Sigmoid colon (tissue), 7 donors: Measurements from ENCODE around the gene LCE1F. TPM values are rescaled to one million over a fixed set of nuclear protein-coding genes. Genes with fewer than 3 reads are reported as not detected.

Experiments
- DNase-seq: peaks from one replicate; pipeline ENCODE4 v3.0.0-alpha.2; 2019
- H3K27ac ChIP-seq, 4 donors: fragments of 200-600 bp; sonication (generic); one replicate each; pipeline ENCODE4 v1.5.1; 2016 to 2019; ENCODE audit warnings: mild to moderate bottlenecking in 1 of 4
- H3K27me3 ChIP-seq, 3 donors: fragments of 200-600 bp; sonication (generic); one replicate each; pipeline ENCODE4 v1.5.1; 2019; ENCODE audit warnings: mild to moderate bottlenecking in 1 of 3
- H3K36me3 ChIP-seq, 4 donors: fragments of 200-600 bp; sonication (generic); one replicate each; pipeline ENCODE4 v1.5.1; 2016 to 2019
- H3K4me1 ChIP-seq, 4 donors: fragments of 200-600 bp; sonication (generic); one replicate each; pipeline ENCODE4 v1.5.1; 2017 to 2019
- H3K4me3 ChIP-seq, 4 donors: fragments of 200-600 bp; sonication (generic); one replicate each; pipeline ENCODE4 v1.5.1; 2017 to 2019; ENCODE audit warnings: mild to moderate bottlenecking in 2 of 4, moderate library complexity in 1 of 4
- H3K9me3 ChIP-seq, 4 donors: fragments of 200-600 bp in 3 of 4; sonication (generic) in 3 of 4; one replicate each; pipeline versions ENCODE4 v1.5.1 to v1.6.1; 2013 to 2019
- EP300 ChIP-seq, 4 donors: sonication (generic); formaldehyde crosslinking; IDR thresholded peaks; one replicate each; pipeline ENCODE4 v1.6.1; 2017; ENCODE audit warnings: antibody characterized with exemption in 4 of 4
- POLR2A ChIP-seq, 2 donors: fragments of 450-650 bp; IDR thresholded peaks; one replicate each; pipeline ENCODE4 v1.6.1; 2016; ENCODE audit warnings: antibody characterized with exemption in 2 of 2, mild to moderate bottlenecking in 2 of 2, moderate library complexity in 2 of 2
- POLR2AphosphoS5 ChIP-seq, 4 donors: sonication (generic); formaldehyde crosslinking; IDR thresholded peaks; one replicate each; pipeline ENCODE4 v1.6.1; 2017; ENCODE audit warnings: antibody characterized with exemption in 4 of 4
- WGBS, 2 donors: extraction: QIAGEN DNeasy Blood & Tissue Kit; methylation state at CpG; one replicate each; pipeline ENCODE4 v1.1.7; 2013; 5-methylcytosine and 5-hydroxymethylcytosine counted together
- intact Hi-C: fragments of 100-400 bp; cut with DNase I; formaldehyde crosslinking; loops from one replicate; pipeline ENCODE4 v1.15.1; 2023
- polyA plus RNA-seq, 3 donors: library from polyadenylated mRNA; stranded (reverse); fragments of 200-250 nt; gene quantifications; one replicate each; pipeline ENCODE4 v1.2.3, GENCODE V29; 2013
- total RNA-seq, 4 donors: library from RNA; depleted of rRNA; stranded (reverse); fragments of >200 nt; gene quantifications; one replicate each; pipeline ENCODE4 v1.1.0, GENCODE V29; 2016
- TF ChIP-seq, protein P1 (sequence below), 4 experiments: fragments of 450-650 bp in 3 of 4; fragments of 200-600 bp in 1 of 4; IDR thresholded peaks; one replicate each; pipeline ENCODE4 v1.5.1; 2016 to 2019; ENCODE audit warnings: antibody characterized with exemption in 4 of 4, mild to moderate bottlenecking in 3 of 4, moderate library complexity in 2 of 4
- donor health status: healthy with polysubstance abuse.
- donor health status: Bipolar disorder and iron deficiency.
- donor health status: healthy.

LCE1F gene
- total and polyA plus RNA-seq, 7 donors, result not detected

DNA sequence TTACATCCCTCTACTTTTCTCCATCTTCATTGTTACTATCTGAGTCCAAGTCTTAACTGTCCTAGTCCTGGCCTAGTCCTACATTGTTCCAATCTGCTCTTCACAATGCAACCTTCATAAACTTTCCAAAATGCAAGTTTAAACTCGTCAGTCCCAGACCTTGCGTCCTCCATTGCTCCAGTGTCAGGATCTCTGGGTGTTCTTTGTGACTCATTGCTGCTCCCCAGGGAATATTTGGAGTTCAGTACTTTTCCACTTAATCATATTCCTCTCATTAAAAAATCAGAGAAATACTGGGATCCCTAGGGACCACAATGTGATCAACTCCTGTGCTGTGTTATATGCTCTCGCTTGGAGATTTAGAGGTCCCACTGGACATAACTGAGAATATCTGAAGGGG, 35.1 kb upstream of the LCE1F start:
- no peak for DNase-seq
- no peak overlapping the region for H3K27ac ChIP-seq
- H3K4me1 ChIP-seq, result no peaks in the 10 kb centered on the region
- 80 to 86% methylated on average over 3 of the region's 3 CpGs for WGBS, 2 donors
- no peaks in the 10 kb centered on the region for H3K9me3 ChIP-seq
- no peaks in the 10 kb centered on the region for H3K27me3 ChIP-seq
- H3K4me3 ChIP-seq, result no peak overlapping the region
- intact Hi-C loops, result no loop called here
- TF ChIP-seq POLR2A (IDR thresholded peaks at IDR 0.05), result no peak
- no peak for TF ChIP-seq EP300 (IDR thresholded peaks at IDR 0.05)
- no peak for TF ChIP-seq POLR2AphosphoS5 (IDR thresholded peaks at IDR 0.05)
- TF ChIP-seq, protein P1, sequence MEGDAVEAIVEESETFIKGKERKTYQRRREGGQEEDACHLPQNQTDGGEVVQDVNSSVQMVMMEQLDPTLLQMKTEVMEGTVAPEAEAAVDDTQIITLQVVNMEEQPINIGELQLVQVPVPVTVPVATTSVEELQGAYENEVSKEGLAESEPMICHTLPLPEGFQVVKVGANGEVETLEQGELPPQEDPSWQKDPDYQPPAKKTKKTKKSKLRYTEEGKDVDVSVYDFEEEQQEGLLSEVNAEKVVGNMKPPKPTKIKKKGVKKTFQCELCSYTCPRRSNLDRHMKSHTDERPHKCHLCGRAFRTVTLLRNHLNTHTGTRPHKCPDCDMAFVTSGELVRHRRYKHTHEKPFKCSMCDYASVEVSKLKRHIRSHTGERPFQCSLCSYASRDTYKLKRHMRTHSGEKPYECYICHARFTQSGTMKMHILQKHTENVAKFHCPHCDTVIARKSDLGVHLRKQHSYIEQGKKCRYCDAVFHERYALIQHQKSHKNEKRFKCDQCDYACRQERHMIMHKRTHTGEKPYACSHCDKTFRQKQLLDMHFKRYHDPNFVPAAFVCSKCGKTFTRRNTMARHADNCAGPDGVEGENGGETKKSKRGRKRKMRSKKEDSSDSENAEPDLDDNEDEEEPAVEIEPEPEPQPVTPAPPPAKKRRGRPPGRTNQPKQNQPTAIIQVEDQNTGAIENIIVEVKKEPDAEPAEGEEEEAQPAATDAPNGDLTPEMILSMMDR (IDR thresholded peaks at IDR 0.05), result no peak
- no peaks in the 10 kb centered on the region for H3K36me3 ChIP-seq

DNA sequence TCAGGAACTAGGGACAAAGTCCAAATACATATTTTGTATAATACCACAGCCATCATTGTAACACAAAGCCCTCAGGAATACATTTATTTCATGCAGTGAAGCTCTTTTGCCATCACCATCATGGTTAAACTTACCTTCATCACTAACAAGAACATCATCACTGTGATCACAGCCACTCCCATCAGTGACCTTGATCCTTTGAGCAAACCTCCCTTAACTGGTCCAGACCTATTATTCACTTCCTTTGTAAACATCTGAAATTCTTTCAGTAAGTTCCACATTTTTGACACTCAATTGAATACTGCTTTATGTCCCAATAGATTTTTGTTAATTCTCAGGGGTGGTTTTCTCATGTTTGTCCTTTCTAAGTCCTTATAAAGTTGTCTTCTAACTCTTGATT, 33.3 kb upstream of the LCE1F start:
- H3K27ac ChIP-seq, result no peak overlapping the region
- intact Hi-C loops, result no loop called here
- no peak for DNase-seq

DNA sequence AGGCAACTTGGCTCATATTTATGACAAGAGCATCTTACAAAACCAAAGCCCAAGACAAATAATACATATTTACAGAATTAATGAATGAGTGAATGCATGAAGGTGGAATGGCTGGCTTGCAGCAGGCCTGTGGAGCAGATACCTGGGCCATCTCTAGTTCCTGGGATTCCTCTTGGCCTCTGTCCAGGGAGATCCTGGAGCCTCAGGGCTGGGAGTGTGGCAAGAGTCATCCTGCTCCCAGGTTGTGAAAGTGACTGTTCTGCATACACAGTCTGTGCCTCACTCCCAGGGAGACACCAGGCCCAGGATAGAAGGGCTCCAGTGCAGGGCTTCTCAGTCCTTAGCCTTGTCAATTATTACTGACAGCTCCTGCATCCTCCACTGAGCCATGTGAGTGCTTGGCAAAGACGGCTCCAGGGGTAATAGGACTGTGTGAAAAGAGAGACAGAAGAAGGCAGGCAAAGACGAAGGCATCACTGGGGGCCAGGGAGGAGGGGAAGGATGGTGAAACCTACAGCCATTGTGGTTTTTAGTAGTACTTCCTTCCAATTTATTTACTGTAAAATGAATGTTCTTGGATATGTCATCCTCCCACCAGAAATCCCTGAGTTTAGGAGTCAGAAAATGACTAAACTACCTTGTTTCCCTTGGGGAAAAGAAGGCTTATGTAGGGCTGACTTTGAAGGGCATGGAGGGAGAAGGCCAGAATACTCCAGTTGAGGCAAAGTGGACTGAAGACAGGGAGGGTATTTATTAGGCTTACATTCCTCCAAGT, 31.4 kb upstream of the LCE1F start:
- TF ChIP-seq EP300 (IDR thresholded peaks at IDR 0.05) (no peak), POLR2A (IDR thresholded peaks at IDR 0.05) (no peak), POLR2AphosphoS5 (IDR thresholded peaks at IDR 0.05) (no peak)
- TF ChIP-seq, protein P1 (IDR thresholded peaks at IDR 0.05), result no peak
- no peaks in the 10 kb centered on the region for H3K9me3 ChIP-seq
- H3K27me3 ChIP-seq, result no peaks in the 10 kb centered on the region
- intact Hi-C loops, result no loop called here
- WGBS, 2 donors, result 65 to 70% methylated on average over 2 of the region's 2 CpGs
- no peaks in the 10 kb centered on the region for H3K36me3 ChIP-seq
- no peak for DNase-seq
- no peaks in the 10 kb centered on the region for H3K4me1 ChIP-seq
- no peak overlapping the region for H3K4me3 ChIP-seq
- H3K27ac ChIP-seq, result no peak overlapping the region

More for the DNA sequence above, 33.3 kb upstream of the LCE1F start:
- H3K4me1 ChIP-seq, result no peaks in the 10 kb centered on the region
- no peaks in the 10 kb centered on the region for H3K36me3 ChIP-seq
- no peak for TF ChIP-seq POLR2AphosphoS5 (IDR thresholded peaks at IDR 0.05)
- no peak for TF ChIP-seq POLR2A (IDR thresholded peaks at IDR 0.05)
- TF ChIP-seq EP300 (IDR thresholded peaks at IDR 0.05), result no peak
- TF ChIP-seq, protein P1 (IDR thresholded peaks at IDR 0.05), result no peak
- H3K9me3 ChIP-seq, result no peaks in the 10 kb centered on the region
- no peak overlapping the region for H3K4me3 ChIP-seq
- no peaks in the 10 kb centered on the region for H3K27me3 ChIP-seq

DNA sequence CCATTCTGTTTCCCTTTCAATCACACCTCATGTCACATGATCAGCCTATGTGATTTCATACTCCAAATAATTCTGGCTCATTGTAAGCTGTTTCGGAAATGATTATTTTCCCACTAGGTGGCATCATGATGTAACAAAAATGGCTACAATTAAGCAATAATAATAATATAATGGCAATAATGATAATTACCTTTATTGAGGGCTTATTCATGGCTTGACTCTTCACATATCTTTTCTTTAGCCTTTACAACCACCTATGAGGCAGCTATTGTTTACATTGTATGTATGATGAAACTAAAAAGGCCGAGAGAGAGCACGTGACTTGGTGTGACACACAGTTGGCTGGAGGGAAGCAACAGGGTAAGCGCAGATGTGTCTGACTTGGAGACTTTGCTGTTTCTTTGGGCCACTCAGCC, 29.6 kb upstream of the LCE1F start:
- Histone ChIP-seq H3K27me3 (no peaks in the 10 kb centered on the region), H3K4me1 (no peaks in the 10 kb centered on the region), H3K36me3 (no peaks in the 10 kb centered on the region), H3K27ac (no peak overlapping the region), H3K4me3 (no peak overlapping the region), H3K9me3 (no peaks in the 10 kb centered on the region)
- intact Hi-C loops, result no loop called here
- 36 to 65% methylated on average over 4 of the region's 4 CpGs for WGBS, 2 donors
- TF ChIP-seq, protein P1 (IDR thresholded peaks at IDR 0.05), result no peak
- no peak for TF ChIP-seq POLR2A (IDR thresholded peaks at IDR 0.05)
- no peak for TF ChIP-seq EP300 (IDR thresholded peaks at IDR 0.05)
- no peak for TF ChIP-seq POLR2AphosphoS5 (IDR thresholded peaks at IDR 0.05)
- DNase-seq, result no peak
